Prostate gland (tissue), 2 donors: Measurements from ENCODE around the gene GH2. TPM values are rescaled to one million over a fixed set of nuclear protein-coding genes. Genes with fewer than 3 reads are reported as not detected.
A peak's percentile ranks its signal among the peaks of the same experiment; 100 is the strongest.
"Not testable (repeated sequence)": the region's sequence is repeated elsewhere in the genome, so short reads cannot be mapped to it uniquely, and the experiment has no call there.

Experiments used
- DNase-seq: peaks from one replicate; pipeline ENCODE4 v3.0.0-alpha.2; 2019; ENCODE audit warnings: low spot score
- H3K27ac ChIP-seq, 2 donors: fragments of 200-600 bp; sonication (generic); 2 replicates each; pipeline ENCODE4 v1.5.1; 2017 to 2019
- H3K27me3 ChIP-seq: fragments of 200-600 bp; sonication (generic); replicated peaks from 2 replicates; pipeline ENCODE4 v1.5.1; 2019; ENCODE audit not compliant: insufficient read depth
- H3K36me3 ChIP-seq, 2 donors: fragments of 200-600 bp; sonication (generic); 1 replicate in 1 of 2; 2 replicates in 1 of 2; pipeline versions ENCODE4 v1.5.1 to v1.8.1; 2017 to 2019
- H3K4me1 ChIP-seq: fragments of 200-600 bp; sonication (generic); replicated peaks from 2 replicates; pipeline ENCODE4 v1.5.1; 2019
- H3K4me3 ChIP-seq, 2 donors: fragments of 200-600 bp; sonication (generic); 2 replicates each; pipeline ENCODE4 v1.5.1; 2017 to 2019
- H3K9me3 ChIP-seq: fragments of 200-600 bp; sonication (generic); 2 replicates; pipeline ENCODE4 v1.5.1; 2017
- POLR2A ChIP-seq: fragments of 450-650 bp; IDR thresholded peaks from one replicate; pipeline ENCODE4 v1.6.1; 2016; ENCODE audit warnings: antibody characterized with exemption, mild to moderate bottlenecking
- POLR2AphosphoS5 ChIP-seq: sonication (generic); formaldehyde crosslinking; IDR thresholded peaks from one replicate; pipeline ENCODE4 v1.6.1; 2017; ENCODE audit warnings: antibody characterized with exemption
- WGBS: methylation state at CpG from one replicate; pipeline ENCODE4 v1.1.5; 2018; 5-methylcytosine and 5-hydroxymethylcytosine counted together
- intact Hi-C: fragments of 100-400 bp; cut with DNase I; formaldehyde crosslinking; loops from one replicate; pipeline ENCODE4 v1.14.2; 2022
- total RNA-seq, 2 donors: library from RNA; depleted of rRNA; stranded (reverse); fragments of >200 nt; gene quantifications; one replicate each; pipeline ENCODE4 v1.1.0, GENCODE V29; 2016
- TF ChIP-seq, protein P1 (sequence below), 4 experiments: fragments of 200-600 bp in 2 of 4; fragments of 450-650 bp in 2 of 4; sonication (generic) in 2 of 4; IDR thresholded peaks; 1 replicate in 3 of 4; 2 replicates in 1 of 4; pipeline ENCODE4 v1.5.1; 2016 to 2019; ENCODE audit warnings: antibody characterized with exemption in 4 of 4, mild to moderate bottlenecking in 2 of 4, moderate library complexity in 2 of 4

GH2 gene
- total RNA-seq, 2 donors from 2014 or later: not detected

DNA sequence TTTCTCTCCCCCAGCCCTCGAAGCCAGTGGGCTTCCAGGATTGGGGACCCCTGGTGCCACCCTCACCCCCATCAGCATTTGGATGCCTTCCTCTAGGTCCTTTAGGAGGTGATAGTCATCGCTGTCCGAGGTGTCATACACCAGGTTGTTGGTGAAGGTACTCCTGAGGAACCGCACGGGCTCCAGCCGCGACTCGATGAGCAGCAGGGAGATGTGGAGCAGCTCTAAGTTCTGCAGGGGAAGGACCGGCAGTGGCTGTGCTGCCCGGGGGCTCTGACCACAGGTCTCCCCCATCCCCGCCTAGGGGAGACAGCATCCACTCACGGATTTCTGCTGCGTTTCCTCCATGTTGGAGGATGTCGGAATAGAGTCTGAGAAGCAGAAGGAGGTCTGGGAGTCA lies 28.4 kb upstream of the GH2 start:
- H3K36me3 ChIP-seq: no peaks in the 10 kb centered on the region
- no peaks in the 10 kb centered on the region for H3K4me1 ChIP-seq
- H3K27ac ChIP-seq: no peak overlapping the region
- no peak overlapping the region for H3K4me3 ChIP-seq
- no peak for TF ChIP-seq POLR2AphosphoS5
- TF ChIP-seq, protein P1, sequence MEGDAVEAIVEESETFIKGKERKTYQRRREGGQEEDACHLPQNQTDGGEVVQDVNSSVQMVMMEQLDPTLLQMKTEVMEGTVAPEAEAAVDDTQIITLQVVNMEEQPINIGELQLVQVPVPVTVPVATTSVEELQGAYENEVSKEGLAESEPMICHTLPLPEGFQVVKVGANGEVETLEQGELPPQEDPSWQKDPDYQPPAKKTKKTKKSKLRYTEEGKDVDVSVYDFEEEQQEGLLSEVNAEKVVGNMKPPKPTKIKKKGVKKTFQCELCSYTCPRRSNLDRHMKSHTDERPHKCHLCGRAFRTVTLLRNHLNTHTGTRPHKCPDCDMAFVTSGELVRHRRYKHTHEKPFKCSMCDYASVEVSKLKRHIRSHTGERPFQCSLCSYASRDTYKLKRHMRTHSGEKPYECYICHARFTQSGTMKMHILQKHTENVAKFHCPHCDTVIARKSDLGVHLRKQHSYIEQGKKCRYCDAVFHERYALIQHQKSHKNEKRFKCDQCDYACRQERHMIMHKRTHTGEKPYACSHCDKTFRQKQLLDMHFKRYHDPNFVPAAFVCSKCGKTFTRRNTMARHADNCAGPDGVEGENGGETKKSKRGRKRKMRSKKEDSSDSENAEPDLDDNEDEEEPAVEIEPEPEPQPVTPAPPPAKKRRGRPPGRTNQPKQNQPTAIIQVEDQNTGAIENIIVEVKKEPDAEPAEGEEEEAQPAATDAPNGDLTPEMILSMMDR (IDR thresholded peaks at IDR 0.05): no peak
- no peak for TF ChIP-seq POLR2A
- no peak for DNase-seq
- intact Hi-C loops: loop anchor here (10.0 kb wide), 1 partner anchor 375 kb away; no protein-coding TSS in a partner anchor
- 86% methylated on average over 14 of the region's 14 CpGs for WGBS
- no peaks in the 10 kb centered on the region for H3K9me3 ChIP-seq
- no peaks in the 10 kb centered on the region for H3K27me3 ChIP-seq

- H3K4me3 ChIP-seq, H3K4me1 ChIP-seq, H3K27me3 ChIP-seq, H3K36me3 ChIP-seq, intact Hi-C loops, DNase-seq, H3K9me3 ChIP-seq, H3K27ac ChIP-seq: not testable (repeated sequence)
- 84% methylated on average over 10 of the region's 10 CpGs for WGBS
Measured at GRCh38 chr17:63909586-63909985, 27.8 kb upstream of the GH2 start.

GRCh38 chr17:63907161-63907778 lies 25.5 kb upstream of the GH2 start:
- H3K27me3 ChIP-seq, H3K9me3 ChIP-seq, H3K4me3 ChIP-seq, H3K36me3 ChIP-seq, DNase-seq, intact Hi-C loops, H3K27ac ChIP-seq, H3K4me1 ChIP-seq: not testable (repeated sequence)
- 49% methylated on average over 12 of the region's 12 CpGs for WGBS

DNA sequence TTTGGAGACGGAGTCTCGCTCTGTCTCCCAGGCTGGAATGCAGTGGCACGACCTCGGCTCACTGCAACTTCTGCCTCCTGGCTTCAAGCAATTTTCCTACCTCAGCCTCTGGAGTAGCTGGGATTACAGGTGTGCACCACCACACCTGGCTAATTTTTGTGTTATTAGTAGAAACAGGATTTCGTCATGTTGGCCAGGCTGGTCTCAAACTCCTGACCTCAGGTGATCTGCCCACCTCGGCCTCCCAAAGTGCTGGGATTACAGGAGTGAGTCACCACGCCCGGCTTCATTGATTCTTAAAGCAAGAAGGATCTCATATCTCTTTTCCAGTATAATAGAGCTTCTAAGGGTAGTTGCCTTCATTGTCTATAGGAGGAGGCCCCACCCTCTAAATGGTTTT lies 23.1 kb upstream of the GH2 start:
- H3K4me3 ChIP-seq, H3K36me3 ChIP-seq, H3K4me1 ChIP-seq, DNase-seq, H3K9me3 ChIP-seq, H3K27ac ChIP-seq, H3K27me3 ChIP-seq, intact Hi-C loops: not testable (repeated sequence)
- WGBS: 97% methylated on average over 8 of the region's 8 CpGs

GRCh38 chr17:63903787-63904201 lies 22.1 kb upstream of the GH2 start:
- H3K27me3 ChIP-seq, H3K36me3 ChIP-seq, DNase-seq, H3K27ac ChIP-seq, intact Hi-C loops, H3K9me3 ChIP-seq, H3K4me1 ChIP-seq, H3K4me3 ChIP-seq: not testable (repeated sequence)
- TF ChIP-seq, protein P1 (IDR thresholded peaks at IDR 0.05): peak in 2 of 4 experiments; percentile 11 to 38
- 47% methylated on average over 5 of the region's 5 CpGs for WGBS

- H3K27me3 ChIP-seq, H3K27ac ChIP-seq, H3K36me3 ChIP-seq, H3K9me3 ChIP-seq, intact Hi-C loops, DNase-seq, H3K4me1 ChIP-seq, H3K4me3 ChIP-seq: not testable (repeated sequence)
- 91% methylated on average over 2 of the region's 2 CpGs for WGBS
Measured at GRCh38 chr17:63901971-63902370, 20.2 kb upstream of the GH2 start.

DNA sequence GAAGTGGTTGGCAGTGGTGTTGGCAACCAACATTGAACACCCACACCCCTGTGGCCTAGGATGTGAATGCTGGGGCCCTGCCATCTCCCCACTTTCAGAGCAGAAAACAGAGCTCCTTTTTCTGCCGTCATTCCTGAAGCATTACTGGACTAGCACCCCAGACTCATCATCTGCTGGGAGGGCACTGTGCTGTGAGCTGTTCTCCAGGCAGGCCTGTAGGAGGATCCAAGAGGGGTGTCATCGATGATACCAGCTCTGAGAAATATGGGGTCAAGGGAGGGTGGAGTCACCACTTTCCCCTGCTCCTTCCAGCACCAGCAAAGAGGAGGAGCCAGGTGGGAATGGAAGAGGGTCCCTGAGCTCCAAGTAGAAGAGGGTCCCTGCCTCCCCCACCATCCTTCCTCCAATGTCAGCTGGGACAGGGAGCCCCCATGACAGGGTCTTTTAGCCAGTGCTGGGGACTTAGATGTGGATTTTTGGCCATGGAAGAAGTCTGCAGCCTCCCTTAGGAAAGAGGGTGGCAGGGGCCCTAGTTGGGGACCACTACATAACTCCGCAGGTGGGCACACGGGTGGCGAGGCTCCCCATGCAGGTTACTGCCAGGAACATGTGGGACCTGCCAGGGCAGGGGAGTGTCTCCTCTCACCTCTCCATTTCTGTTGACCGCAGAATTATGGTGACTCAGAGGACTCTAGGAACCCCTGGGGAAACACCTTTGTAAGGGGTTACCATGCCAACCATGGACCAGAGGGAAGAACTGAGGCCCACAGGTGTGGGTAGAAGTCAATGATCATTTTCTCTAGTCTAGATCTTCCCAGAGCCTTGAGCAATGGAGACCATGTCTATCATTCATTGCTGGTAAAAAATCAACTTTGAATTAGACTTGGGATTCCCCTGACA lies 17.4 kb upstream of the GH2 start:
- DNase-seq, H3K4me3 ChIP-seq, H3K9me3 ChIP-seq, H3K27ac ChIP-seq, intact Hi-C loops, H3K4me1 ChIP-seq, H3K27me3 ChIP-seq, H3K36me3 ChIP-seq: not testable (repeated sequence)
- WGBS: 77% methylated on average over 6 of the region's 6 CpGs

- H3K4me1 ChIP-seq, H3K27me3 ChIP-seq, H3K9me3 ChIP-seq, H3K27ac ChIP-seq, intact Hi-C loops, H3K4me3 ChIP-seq, DNase-seq, H3K36me3 ChIP-seq: not testable (repeated sequence)
- WGBS: 96% methylated on average over 10 of the region's 14 CpGs
Measured at GRCh38 chr17:63896524-63897354, 15.0 kb upstream of the GH2 start, which contains the start of gene CSH1. TSS of gene CSH1 (minus strand) at chr17:63896574. CDS start at chr17:63896511, 63 bp downstream.

DNA sequence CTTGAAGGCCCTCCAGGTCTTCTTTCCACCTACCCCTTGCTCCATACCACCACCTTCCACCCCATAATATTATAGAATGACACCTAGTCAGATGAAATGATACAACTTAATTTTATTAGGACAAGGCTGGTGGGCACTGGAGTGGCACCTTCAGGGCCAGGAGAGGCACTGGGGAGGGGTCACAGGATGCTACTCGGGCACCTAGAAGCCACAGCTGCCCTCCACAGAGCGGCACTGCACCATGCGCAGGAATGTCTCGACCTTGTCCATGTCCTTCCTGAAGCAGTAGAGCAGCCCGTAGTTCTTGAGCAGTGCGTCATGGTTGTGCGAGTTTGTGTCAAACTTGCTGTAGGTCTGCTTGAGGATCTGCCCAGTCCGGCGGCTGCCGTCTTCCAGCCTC lies 13.1 kb upstream of the GH2 start:
- DNase-seq, H3K27me3 ChIP-seq, intact Hi-C loops, H3K4me3 ChIP-seq, H3K4me1 ChIP-seq, H3K9me3 ChIP-seq, H3K27ac ChIP-seq, H3K36me3 ChIP-seq: not testable (repeated sequence)
- WGBS: 88% methylated on average over 10 of the region's 10 CpGs

DNA sequence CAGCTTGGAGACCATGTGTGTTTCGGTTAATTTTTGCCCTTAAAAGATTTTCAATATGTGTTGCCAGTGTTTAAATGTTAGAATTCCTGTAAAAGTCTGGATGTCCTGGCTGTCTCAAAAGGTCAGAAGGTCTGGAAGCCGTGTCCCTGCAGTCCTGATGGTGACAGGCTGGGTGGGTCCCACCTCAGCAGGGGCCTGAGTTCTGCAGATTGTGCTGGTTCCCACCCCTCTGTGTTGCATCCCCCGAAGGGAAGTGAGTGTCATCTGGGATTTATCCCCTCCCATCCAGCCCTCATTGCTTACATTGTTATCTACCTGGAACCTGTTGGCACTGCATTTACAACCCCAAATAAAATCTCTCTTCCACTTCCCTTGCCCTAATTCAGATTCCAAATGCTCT lies 12.3 kb upstream of the GH2 start:
- 60% methylated on average over 3 of the region's 3 CpGs for WGBS
- intact Hi-C loops, H3K36me3 ChIP-seq, DNase-seq, H3K4me1 ChIP-seq, H3K4me3 ChIP-seq, H3K27ac ChIP-seq, H3K27me3 ChIP-seq, H3K9me3 ChIP-seq: not testable (repeated sequence)
